ENCODE results near the gene ZSCAN26. TPM values are rescaled to one million over a fixed set of nuclear protein-coding genes. Genes with fewer than 3 reads are reported as not detected.
A peak's percentile ranks its signal among the peaks of the same experiment; 100 is the strongest.

Gene ZSCAN26
- total and polyA plus RNA-seq, 2 of the 4 experiments (the other 2 are of a cell fraction) = 13.1 to 42.1 TPM

DNA sequence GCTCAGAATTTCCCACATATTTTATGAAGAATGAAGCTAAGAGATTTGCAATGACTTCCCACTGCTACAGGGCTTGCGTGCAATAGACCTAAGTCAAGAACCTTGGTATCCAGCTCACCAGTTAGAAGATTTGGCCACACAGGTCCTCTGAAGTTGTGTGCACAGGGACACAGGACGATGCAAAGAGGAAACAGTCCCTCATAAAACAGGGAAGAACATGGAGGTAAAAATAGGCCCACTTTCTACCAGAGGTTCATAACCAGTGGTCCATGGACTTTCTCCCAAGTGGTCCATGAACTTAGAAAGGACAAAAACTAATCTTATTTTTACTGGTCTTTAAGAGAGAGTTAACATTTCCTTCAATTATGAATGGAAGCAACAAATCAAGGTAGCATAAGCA, 16.2 kb upstream of the ZSCAN26 start:
- Histone ChIP-seq H3K27ac (ENCODE audit: insufficient read depth, low read length) (no peak overlapping the region), H3K4ac (ENCODE audit: low read depth, low read length) (no peak overlapping the region), H2BK5ac (ENCODE audit: low read depth, low read length, poor library complexity, severe bottlenecking) (no peak overlapping the region), H2AK5ac (ENCODE audit: low read depth, low read length) (no peak overlapping the region), H3K9me3 (ENCODE audit: control insufficient read depth, insufficient read depth, low read length) (no peaks in the 10 kb centered on the region), H2BK120ac (ENCODE audit: low read depth, low read length) (no peak overlapping the region), H3K4me1 (ENCODE audit: control insufficient read depth, insufficient read depth, low read length) (peaks cover 7% of the 10 kb centered on the region), H2BK20ac (ENCODE audit: low read depth, low read length) (no peak overlapping the region), H4K5ac (ENCODE audit: low read depth, low read length) (no peak overlapping the region), H3K27me3 (ENCODE audit: control insufficient read depth, insufficient read depth, low read length) (no peaks in the 10 kb centered on the region), H3K9me1 (ENCODE audit: insufficient read depth, low read length) (0 out of 2 replicates have a peak, but pooled peaks cover 3% of the 10 kb centered on the region), H2BK15ac (ENCODE audit: low read depth, low read length) (no peak overlapping the region), H3K4me3 (ENCODE audit: insufficient read depth, low read depth, low read length) (0 out of 2 replicates have a peak overlapping the region, but pooled peaks have one; percentile 17), H4K20me1 (ENCODE audit: insufficient read depth, low read length) (no peaks in the 10 kb centered on the region), H4K8ac (ENCODE audit: low read depth in 2 of 2, low read length in 2 of 2) (no peak overlapping the region), H3K23ac (ENCODE audit: low read depth, low read length) (no peak overlapping the region), H2AFZ (replicated peaks; ENCODE audit: low read length, poor library complexity) (no peak overlapping the region), H3K56ac (ENCODE audit: extremely low read depth, insufficient read depth, low read length) (no peak overlapping the region), H3K4me2 (ENCODE audit: low read depth, low read length) (peak overlapping the region; percentile 81), H3K36me3 (ENCODE audit: control insufficient read depth, insufficient read depth, low read length) (peaks cover 17% of the 10 kb centered on the region), H4K91ac (ENCODE audit: insufficient read depth, low read depth, low read length) (no peak overlapping the region), H3K9ac (ENCODE audit: low read depth, low read length) (no peak overlapping the region), H3K14ac (replicated peaks; ENCODE audit: low read depth, low read length) (no peak overlapping the region), H2AK9ac (replicated peaks; ENCODE audit: low read depth, low read length, poor library complexity) (no peak overlapping the region), H3K18ac (ENCODE audit: low read depth, low read length) (no peak overlapping the region), H3K79me1 (ENCODE audit: low read depth in 1 of 2, low read length in 2 of 2) (peaks cover 7 to 24% of the 10 kb centered on the region in 2 experiments)
- dilution Hi-C loops (cut with HindIII; ENCODE audit: low sequenced_read_pairs, unreplicated experiment) (no loop called here), intact Hi-C loops (cut with micrococcal nuclease) (loop anchor here (5.0 kb wide), 1 partner anchor 107 kb away; no protein-coding TSS in a partner anchor), in situ Hi-C loops (cut with MboI; ENCODE audit: low sequenced_read_pairs) (no loop called here)
- whole genome bisulfite sequencing, 2 experiments (ENCODE audit: extremely low coverage in 2 of 2, insufficient read length in 1 of 2) = no CpG with 5 or more reads among the region's 2 CpGs
- ChIA-PET POLR2A (ENCODE audit: unreplicated experiment) (no interaction called here), CTCF (no interaction called here)
- DNase-seq = no peak
- BruUV-seq (replicated peaks) = no TSS peak
- no peak for ATAC-seq (ENCODE audit: low read depth)
- no peak for TF ChIP-seq RAD21 (IDR thresholded peaks at IDR 0.05; ENCODE audit: low read length)
- TF ChIP-seq, protein P1, sequence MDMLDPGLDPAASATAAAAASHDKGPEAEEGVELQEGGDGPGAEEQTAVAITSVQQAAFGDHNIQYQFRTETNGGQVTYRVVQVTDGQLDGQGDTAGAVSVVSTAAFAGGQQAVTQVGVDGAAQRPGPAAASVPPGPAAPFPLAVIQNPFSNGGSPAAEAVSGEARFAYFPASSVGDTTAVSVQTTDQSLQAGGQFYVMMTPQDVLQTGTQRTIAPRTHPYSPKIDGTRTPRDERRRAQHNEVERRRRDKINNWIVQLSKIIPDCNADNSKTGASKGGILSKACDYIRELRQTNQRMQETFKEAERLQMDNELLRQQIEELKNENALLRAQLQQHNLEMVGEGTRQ (IDR thresholded peaks at IDR 0.05; ENCODE audit: low read depth, low read length) = no peak
- TF ChIP-seq BHLHE40 (IDR thresholded peaks at IDR 0.05; ENCODE audit: low read depth, low read length) = no peak
- TF ChIP-seq, protein P2, sequence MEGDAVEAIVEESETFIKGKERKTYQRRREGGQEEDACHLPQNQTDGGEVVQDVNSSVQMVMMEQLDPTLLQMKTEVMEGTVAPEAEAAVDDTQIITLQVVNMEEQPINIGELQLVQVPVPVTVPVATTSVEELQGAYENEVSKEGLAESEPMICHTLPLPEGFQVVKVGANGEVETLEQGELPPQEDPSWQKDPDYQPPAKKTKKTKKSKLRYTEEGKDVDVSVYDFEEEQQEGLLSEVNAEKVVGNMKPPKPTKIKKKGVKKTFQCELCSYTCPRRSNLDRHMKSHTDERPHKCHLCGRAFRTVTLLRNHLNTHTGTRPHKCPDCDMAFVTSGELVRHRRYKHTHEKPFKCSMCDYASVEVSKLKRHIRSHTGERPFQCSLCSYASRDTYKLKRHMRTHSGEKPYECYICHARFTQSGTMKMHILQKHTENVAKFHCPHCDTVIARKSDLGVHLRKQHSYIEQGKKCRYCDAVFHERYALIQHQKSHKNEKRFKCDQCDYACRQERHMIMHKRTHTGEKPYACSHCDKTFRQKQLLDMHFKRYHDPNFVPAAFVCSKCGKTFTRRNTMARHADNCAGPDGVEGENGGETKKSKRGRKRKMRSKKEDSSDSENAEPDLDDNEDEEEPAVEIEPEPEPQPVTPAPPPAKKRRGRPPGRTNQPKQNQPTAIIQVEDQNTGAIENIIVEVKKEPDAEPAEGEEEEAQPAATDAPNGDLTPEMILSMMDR (conservative IDR thresholded peaks at IDR 0.05; ENCODE audit: low read depth, low read length) = no peak
- no peak for TF ChIP-seq RCOR1 (IDR thresholded peaks at IDR 0.05; ENCODE audit: insufficient replicate concordance, low read length)
- no peak for TF ChIP-seq SMC3 (IDR thresholded peaks at IDR 0.05; ENCODE audit: low read depth, low read length)
- no peak for TF ChIP-seq NFE2L2 (IDR thresholded peaks at IDR 0.05; ENCODE audit: low read depth, low read length)
- TF ChIP-seq, protein P3, sequence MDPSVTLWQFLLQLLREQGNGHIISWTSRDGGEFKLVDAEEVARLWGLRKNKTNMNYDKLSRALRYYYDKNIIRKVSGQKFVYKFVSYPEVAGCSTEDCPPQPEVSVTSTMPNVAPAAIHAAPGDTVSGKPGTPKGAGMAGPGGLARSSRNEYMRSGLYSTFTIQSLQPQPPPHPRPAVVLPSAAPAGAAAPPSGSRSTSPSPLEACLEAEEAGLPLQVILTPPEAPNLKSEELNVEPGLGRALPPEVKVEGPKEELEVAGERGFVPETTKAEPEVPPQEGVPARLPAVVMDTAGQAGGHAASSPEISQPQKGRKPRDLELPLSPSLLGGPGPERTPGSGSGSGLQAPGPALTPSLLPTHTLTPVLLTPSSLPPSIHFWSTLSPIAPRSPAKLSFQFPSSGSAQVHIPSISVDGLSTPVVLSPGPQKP (IDR thresholded peaks at IDR 0.05; ENCODE audit: borderline replicate concordance, low read depth, low read length) = no peak
- TF ChIP-seq CEBPB (IDR thresholded peaks at IDR 0.05; ENCODE audit: low read depth, low read length) = no peak
- no peak for TF ChIP-seq MAZ (IDR thresholded peaks at IDR 0.05; ENCODE audit: borderline replicate concordance, low read depth, low read length)
- TF ChIP-seq MXI1 (IDR thresholded peaks at IDR 0.05; ENCODE audit: borderline replicate concordance, low read depth, low read length) = no peak
- TF ChIP-seq POLR2A (IDR thresholded peaks at IDR 0.05; ENCODE audit: low read depth, low read length) = no peak
- TF ChIP-seq FOS (IDR thresholded peaks at IDR 0.05; ENCODE audit: low read depth, low read length) = no peak
- TF ChIP-seq CHD1 (IDR thresholded peaks at IDR 0.05; ENCODE audit: low read depth, low read length) = no peak
- TF ChIP-seq RFX5 (IDR thresholded peaks at IDR 0.05; ENCODE audit: low read depth, low read length) = no peak
- TF ChIP-seq MAFK (IDR thresholded peaks at IDR 0.05; ENCODE audit: low read depth, low read length) = no peak

Measured in IMR-90 (cell line).